Right lobe of liver (tissue), 6 donors: ENCODE results near the gene TUBGCP2. TPM values are rescaled to one million over a fixed set of nuclear protein-coding genes. Genes with fewer than 3 reads are reported as not detected.

Experiments used
- ATAC-seq, 4 donors: fragments of 200-7000 bp; cut with Tn5 transposase; one replicate each; pipeline ENCODE4 v1.9.1; 2020; ENCODE audit warnings: mild to moderate bottlenecking in 4 of 4, moderate library complexity in 4 of 4
- DNase-seq, 3 donors: peaks; one replicate each; pipeline ENCODE4 v3.0.0-alpha.2; 2020
- H3K27ac ChIP-seq, 3 donors: fragments of 200-600 bp; one replicate each; pipeline ENCODE4 v1.8.0; 2022
- H3K27me3 ChIP-seq, 2 donors: fragments of 200-600 bp; one replicate each; pipeline ENCODE4 v1.8.0; 2022
- H3K36me3 ChIP-seq, 4 donors: fragments of 200-600 bp; sonication (generic) in 1 of 4; one replicate each; pipeline versions ENCODE4 v1.5.1 to v1.8.0; 2017 to 2022; ENCODE audit warnings: control low read depth in 1 of 4
- H3K4me1 ChIP-seq, 4 donors: fragments of 200-600 bp; sonication (generic) in 1 of 4; one replicate each; pipeline versions ENCODE4 v1.5.1 to v1.8.0; 2017 to 2022; ENCODE audit warnings: control low read depth in 1 of 4
- H3K4me3 ChIP-seq, 3 donors: fragments of 200-600 bp; one replicate each; pipeline ENCODE4 v1.8.0; 2022
- H3K9me3 ChIP-seq, 4 donors: fragments of 200-600 bp; sonication (generic) in 1 of 4; one replicate each; pipeline versions ENCODE4 v1.5.1 to v1.8.0; 2017 to 2022; ENCODE audit warnings: control low read depth in 1 of 4
- POLR2A ChIP-seq: fragments of 450-650 bp; IDR thresholded peaks from one replicate; pipeline ENCODE4 v1.6.1; 2017; ENCODE audit warnings: antibody characterized with exemption, mild to moderate bottlenecking
- WGBS: methylation state at CpG from one replicate; pipeline ENCODE4 v1.1.6; 2018; ENCODE audit warnings: low coverage, low lambda C conversion rate; ENCODE audit not compliant: insufficient coverage; ENCODE audit errors: missing lambda C conversion rate; 5-methylcytosine and 5-hydroxymethylcytosine counted together
- intact Hi-C, 2 donors: fragments of 100-400 bp; cut with DNase I; formaldehyde crosslinking; loops; one replicate each; pipeline versions ENCODE4 v1.11.2 to v1.14.1; 2022
- total RNA-seq, 6 experiments: library from RNA; depleted of rRNA in 2 of 6; stranded (reverse); fragments of >200 nt in 2 of 6; fragmentation: NEBNext Ultra II Directional in 3 of 6; extraction: Animal tissue kit (Norgen Biotek cat#: 25700) in 3 of 6; gene quantifications; one replicate each; pipeline versions ENCODE4 v1.1.0 to v1.2.4, GENCODE V29; 2016 to 2023
- TF ChIP-seq, protein P1 (sequence below), 4 donors: fragments of 200-600 bp in 3 of 4; fragments of 450-650 bp in 1 of 4; IDR thresholded peaks; one replicate each; pipeline versions ENCODE4 v1.5.1 to v1.8.0; 2016 to 2022; ENCODE audit warnings: antibody characterized with exemption in 4 of 4, mild to moderate bottlenecking in 2 of 4
- donor health status: DM: no; HTN: yes; CAD: no.
- donor health status: DM: no; HTN: no; CAD: no.
- donor health status: DM: no; HTN: no; CAD: no.
- donor health status: DM: no; HTN: yes; CAD: no.
- donor health status: DM: no; HTN: yes; CAD: no.

Gene TUBGCP2
- total RNA-seq, 6 experiments from 2014 or later = 19.6 to 30.0 (median 25.6) TPM

DNA sequence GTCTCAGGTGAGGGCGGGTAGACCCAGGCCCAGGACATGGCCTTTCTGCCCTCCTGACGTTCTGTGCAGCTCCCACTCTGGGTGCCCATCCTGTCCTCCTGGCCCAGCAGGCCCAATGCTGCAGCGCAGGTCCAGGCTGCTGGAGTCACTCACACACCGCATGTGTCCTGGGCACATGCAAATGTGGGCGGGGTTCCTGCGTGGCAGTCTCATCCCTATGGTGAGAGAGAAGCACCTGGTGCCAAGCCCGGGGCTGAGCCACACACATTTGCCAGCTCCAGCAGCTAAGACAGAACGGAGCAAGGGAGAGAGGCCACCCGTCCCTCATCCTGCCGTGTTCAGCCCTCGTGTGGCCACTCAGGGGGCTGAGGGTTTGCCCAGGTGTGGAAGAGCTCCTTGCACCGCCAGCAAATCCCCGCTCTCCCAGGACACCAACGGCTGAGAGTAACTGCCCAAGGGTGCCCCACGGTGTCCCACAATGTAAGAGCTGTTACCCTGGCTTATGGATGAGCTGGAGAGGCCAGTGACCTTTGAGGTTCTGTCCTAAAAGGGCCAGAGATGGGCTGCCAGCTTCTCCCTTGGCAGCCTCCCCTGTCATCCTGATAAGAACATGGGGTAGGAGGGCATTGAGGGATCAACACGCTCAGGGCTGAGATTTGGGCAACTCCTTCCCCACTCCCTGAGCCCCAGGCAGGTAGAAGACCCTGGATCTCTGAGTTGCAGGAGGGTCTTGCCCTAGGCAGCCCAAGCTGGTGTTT is 44.7 kb upstream of the TUBGCP2 start:
- peak; percentile 72 to 89 (median 87) for DNase-seq
- H3K36me3 ChIP-seq = peaks cover 0 to 4% (median 0%) of the 10 kb centered on the region in 4 donors
- WGBS = 15% methylated on average over 2 of the region's 16 CpGs
- TF ChIP-seq, protein P1, sequence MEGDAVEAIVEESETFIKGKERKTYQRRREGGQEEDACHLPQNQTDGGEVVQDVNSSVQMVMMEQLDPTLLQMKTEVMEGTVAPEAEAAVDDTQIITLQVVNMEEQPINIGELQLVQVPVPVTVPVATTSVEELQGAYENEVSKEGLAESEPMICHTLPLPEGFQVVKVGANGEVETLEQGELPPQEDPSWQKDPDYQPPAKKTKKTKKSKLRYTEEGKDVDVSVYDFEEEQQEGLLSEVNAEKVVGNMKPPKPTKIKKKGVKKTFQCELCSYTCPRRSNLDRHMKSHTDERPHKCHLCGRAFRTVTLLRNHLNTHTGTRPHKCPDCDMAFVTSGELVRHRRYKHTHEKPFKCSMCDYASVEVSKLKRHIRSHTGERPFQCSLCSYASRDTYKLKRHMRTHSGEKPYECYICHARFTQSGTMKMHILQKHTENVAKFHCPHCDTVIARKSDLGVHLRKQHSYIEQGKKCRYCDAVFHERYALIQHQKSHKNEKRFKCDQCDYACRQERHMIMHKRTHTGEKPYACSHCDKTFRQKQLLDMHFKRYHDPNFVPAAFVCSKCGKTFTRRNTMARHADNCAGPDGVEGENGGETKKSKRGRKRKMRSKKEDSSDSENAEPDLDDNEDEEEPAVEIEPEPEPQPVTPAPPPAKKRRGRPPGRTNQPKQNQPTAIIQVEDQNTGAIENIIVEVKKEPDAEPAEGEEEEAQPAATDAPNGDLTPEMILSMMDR (IDR thresholded peaks at IDR 0.05) = no peak
- TF ChIP-seq POLR2A = peak; percentile 27
- no peak overlapping the region for H3K4me3 ChIP-seq
- peaks cover 0 to 82% (median 38%) of the 10 kb centered on the region in 4 donors for H3K4me1 ChIP-seq
- H3K27me3 ChIP-seq = no peaks in the 10 kb centered on the region
- ATAC-seq = peak; percentile 31 to 45 (median 42)
- intact Hi-C loops = no loop called here
- no peaks in the 10 kb centered on the region for H3K9me3 ChIP-seq
- peak overlapping the region in 2 of 3 donors; percentile 56 to 57 for H3K27ac ChIP-seq

DNA sequence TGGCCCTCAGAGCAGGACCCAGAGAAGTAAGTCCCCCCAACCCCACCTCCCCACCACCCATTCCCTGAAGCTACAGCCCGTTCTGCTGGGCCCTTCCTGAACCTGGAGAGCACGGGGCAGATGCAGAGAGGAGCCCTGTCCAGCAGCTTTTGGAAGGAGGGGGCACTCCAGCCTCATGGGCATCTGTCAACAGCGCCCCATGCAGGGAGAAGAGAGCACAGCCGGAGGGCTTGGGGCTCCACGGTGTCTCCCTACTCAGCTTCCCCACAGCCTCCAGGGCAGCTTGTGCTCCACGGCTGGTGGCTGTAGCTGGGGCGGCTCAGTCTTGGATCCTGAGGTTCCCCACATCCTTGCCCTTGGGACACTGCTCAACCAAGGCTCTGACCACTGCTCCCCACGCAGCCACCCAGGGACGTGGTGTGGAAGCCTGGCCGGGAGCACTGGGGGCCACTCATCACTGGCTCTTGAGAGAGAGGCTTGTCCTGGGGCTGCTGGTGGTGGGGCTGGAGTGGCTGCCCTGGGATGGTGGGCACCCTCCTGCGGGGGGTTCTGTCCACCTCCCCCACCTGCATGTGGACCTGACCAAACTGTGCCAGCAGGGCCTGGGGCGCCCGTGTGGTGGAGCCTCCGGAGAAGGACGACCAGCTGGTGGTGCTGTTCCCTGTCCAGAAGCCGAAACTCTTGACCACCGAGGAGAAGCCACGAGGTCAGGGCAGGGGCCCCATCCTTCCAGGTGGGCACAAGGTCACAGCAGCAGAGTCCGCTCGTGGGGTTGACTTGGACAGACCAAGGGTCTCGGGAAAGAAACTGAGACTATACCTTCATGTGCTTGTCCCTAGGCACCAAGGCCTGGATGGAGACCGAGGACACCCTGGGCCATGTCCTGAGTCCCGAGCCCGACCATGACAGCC is 43.0 kb upstream of the TUBGCP2 start:
- peaks cover 0 to 4% (median 0%) of the 10 kb centered on the region in 4 donors for H3K36me3 ChIP-seq
- 77% methylated on average over 5 of the region's 24 CpGs for WGBS
- H3K9me3 ChIP-seq = no peaks in the 10 kb centered on the region
- TF ChIP-seq, protein P1 (IDR thresholded peaks at IDR 0.05) = peak in 2 of 4 donors; percentile 2 to 6
- no peak for TF ChIP-seq POLR2A
- H3K27me3 ChIP-seq = no peaks in the 10 kb centered on the region
- peak overlapping the region in 1 of 3 donors; percentile 33 for H3K27ac ChIP-seq
- H3K4me1 ChIP-seq = peaks cover 0 to 80% (median 37%) of the 10 kb centered on the region in 4 donors
- ATAC-seq (no peak), DNase-seq (peak in 1 of 3 donors; percentile 51)
- no peak overlapping the region for H3K4me3 ChIP-seq
- intact Hi-C loops = no loop called here

DNA sequence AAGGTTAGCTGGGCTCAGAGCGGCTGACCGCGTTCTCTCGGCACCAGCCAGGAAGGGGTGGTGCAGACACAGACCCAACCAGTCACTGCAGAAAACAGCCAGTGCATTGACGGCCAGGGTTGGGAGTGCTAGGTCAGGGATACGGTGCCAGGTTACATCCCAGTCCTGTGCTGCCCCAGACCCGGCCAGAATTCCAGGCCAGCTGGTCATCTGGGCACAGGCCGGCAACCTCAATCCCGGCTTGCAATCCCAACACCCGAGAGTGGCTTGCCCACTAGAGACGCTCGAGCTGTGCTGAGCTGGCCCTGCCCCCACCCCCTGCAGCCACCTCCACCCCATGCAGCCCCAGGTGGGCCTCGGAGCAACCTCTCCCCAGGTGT is 42.3 kb upstream of the TUBGCP2 start:
- ATAC-seq = peak; percentile 29 to 57 (median 48)
- H3K27ac ChIP-seq = peak overlapping the region in 1 of 3 donors; percentile 67

More for the DNA sequence above, 42.3 kb upstream of the TUBGCP2 start:
- Histone ChIP-seq H3K27me3 (no peaks in the 10 kb centered on the region), H3K4me1 (peaks cover 0 to 72% (median 33%) of the 10 kb centered on the region in 4 donors), H3K36me3 (peaks cover 0 to 4% (median 0%) of the 10 kb centered on the region in 4 donors), H3K9me3 (no peaks in the 10 kb centered on the region), H3K4me3 (no peak overlapping the region)
- intact Hi-C loops = no loop called here
- TF ChIP-seq, protein P1 (IDR thresholded peaks at IDR 0.05) = no peak
- TF ChIP-seq POLR2A = no peak
- DNase-seq = peak; percentile 66 to 94 (median 92)
- WGBS = 7% methylated on average over 3 of the region's 13 CpGs
